SU-DHL-6 (cell line): Measurements from ENCODE around the gene EEF2K.
A peak's percentile ranks its signal among the peaks of the same experiment; 100 is the strongest.

Experiments
- H2AFZ ChIP-seq: fragments of 200-600 bp; sonication (generic); 2 replicates; pipeline ENCODE4 v1.6.1; 2014; ENCODE audit warnings: low read depth, mild to moderate bottlenecking, moderate library complexity, mixed read lengths, antibody characterized with exemption, low read length; ENCODE audit not compliant: severe bottlenecking
- H3F3A ChIP-seq: fragments of 200-600 bp; shearing (Covaris generic); 2 replicates; pipeline ENCODE4 v1.6.0; 2016; ENCODE audit warnings: antibody characterized with exemption, mild to moderate bottlenecking; ENCODE audit not compliant: insufficient read depth
- H3K27ac ChIP-seq: fragments of 200-600 bp; sonication (generic); 2 replicates; pipeline ENCODE4 v1.5.1; 2016; ENCODE audit warnings: low read depth, mild to moderate bottlenecking, low read length, moderate library complexity, mixed read lengths
- H3K27me3 ChIP-seq: fragments of 200-600 bp; sonication (generic), shearing (Covaris generic); 2 replicates; pipeline ENCODE4 v1.6.0; 2014; ENCODE audit warnings: mild to moderate bottlenecking, low read length
- H3K36me3 ChIP-seq: fragments of 200-600 bp; sonication (generic); 2 replicates; pipeline ENCODE4 v1.6.1; 2014; ENCODE audit warnings: mild to moderate bottlenecking, low read length, mixed read lengths
- H3K4me2 ChIP-seq: fragments of 300-600, 200-600 bp; shearing (Covaris generic), sonication (generic); 2 replicates; pipeline ENCODE4 v1.6.0; 2014; ENCODE audit warnings: low read length, low read depth, mild to moderate bottlenecking; ENCODE audit not compliant: poor library complexity, severe bottlenecking
- H3K4me3 ChIP-seq: fragments of 200-600 bp; sonication (generic); 2 replicates; pipeline ENCODE4 v1.5.1; 2014; ENCODE audit warnings: antibody characterized with exemption, low read length, mild to moderate bottlenecking, mixed read lengths; ENCODE audit not compliant: insufficient read depth, poor library complexity, severe bottlenecking
- H3K79me2 ChIP-seq: fragments of 200-600 bp; sonication (generic); 2 replicates; pipeline ENCODE4 v1.6.1; 2014; ENCODE audit warnings: mild to moderate bottlenecking, low read length, moderate library complexity; ENCODE audit not compliant: insufficient read depth
- H3K9ac ChIP-seq: fragments of 200-600 bp; sonication (generic); 2 replicates; pipeline ENCODE4 v1.7.0; 2014; ENCODE audit warnings: mild to moderate bottlenecking, low read length
- H3K9me2 ChIP-seq: fragments of 200-600 bp; sonication (generic); replicated peaks from 2 replicates; pipeline ENCODE4 v1.6.1; 2014; ENCODE audit warnings: low read length; ENCODE audit not compliant: insufficient read depth
- H3K9me3 ChIP-seq: fragments of 200-600 bp; sonication (generic); 2 replicates; pipeline ENCODE4 v1.6.1; 2014; ENCODE audit warnings: low read length, mixed read lengths; ENCODE audit not compliant: insufficient read depth
- H4K20me1 ChIP-seq: fragments of 200-600 bp; sonication (generic); 2 replicates; pipeline ENCODE4 v1.6.1; 2014; ENCODE audit warnings: low read depth, mild to moderate bottlenecking, antibody characterized with exemption, low read length, moderate library complexity, mixed read lengths
- CTCF ChIP-seq: fragments of 200-600 bp; sonication (generic); IDR thresholded peaks from one replicate; pipeline ENCODE4 v1.5.1; 2017; ENCODE audit warnings: antibody characterized with exemption, mild to moderate bottlenecking, low read length, moderate library complexity; ENCODE audit not compliant: insufficient read depth, poor library complexity, severe bottlenecking
- EZH2phosphoT487 ChIP-seq: fragments of 200-600 bp; sonication (generic), shearing (Covaris generic); conservative IDR thresholded peaks from 2 replicates; pipeline ENCODE4 v1.6.1; 2018; ENCODE audit warnings: mild to moderate bottlenecking, antibody characterized with exemption, low read length, moderate library complexity, mixed read lengths

The EEF2K gene

GRCh38 chr16:22186517-22186916 is 19.6 kb upstream of the EEF2K start:
- no peaks in the 10 kb centered on the region for H3K9me3 ChIP-seq
- no peaks in the 10 kb centered on the region for H3K36me3 ChIP-seq
- no peak overlapping the region for H3K9ac ChIP-seq
- H3K9me2 ChIP-seq: no peaks in the 10 kb centered on the region
- no peaks in the 10 kb centered on the region for H3K79me2 ChIP-seq
- H3K27me3 ChIP-seq: no peaks in the 10 kb centered on the region
- H4K20me1 ChIP-seq: no peaks in the 10 kb centered on the region
- no peak overlapping the region for H3K27ac ChIP-seq
- no peak overlapping the region for H2AFZ ChIP-seq
- H3K4me3 ChIP-seq: no peak overlapping the region
- no peak overlapping the region for H3K4me2 ChIP-seq
- no peak for TF ChIP-seq CTCF
- no peak for TF ChIP-seq EZH2phosphoT487
- no peaks in the 10 kb centered on the region; the same call in 1 of the 2 replicates for H3F3A ChIP-seq

GRCh38 chr16:22188267-22188594 is 17.8 kb upstream of the EEF2K start:
- Histone ChIP-seq H2AFZ (no peak overlapping the region), H3K9me2 (no peaks in the 10 kb centered on the region), H3K36me3 (no peaks in the 10 kb centered on the region), H4K20me1 (no peaks in the 10 kb centered on the region), H3K27me3 (no peaks in the 10 kb centered on the region), H3K9me3 (no peaks in the 10 kb centered on the region), H3K4me2 (no peak overlapping the region), H3K79me2 (no peaks in the 10 kb centered on the region), H3K9ac (no peak overlapping the region), H3K27ac (no peak overlapping the region), H3K4me3 (no peak overlapping the region), H3F3A (peaks cover 5% of the 10 kb centered on the region; the same call in 1 of the 2 replicates)
- TF ChIP-seq CTCF (no peak), EZH2phosphoT487 (no peak)

DNA sequence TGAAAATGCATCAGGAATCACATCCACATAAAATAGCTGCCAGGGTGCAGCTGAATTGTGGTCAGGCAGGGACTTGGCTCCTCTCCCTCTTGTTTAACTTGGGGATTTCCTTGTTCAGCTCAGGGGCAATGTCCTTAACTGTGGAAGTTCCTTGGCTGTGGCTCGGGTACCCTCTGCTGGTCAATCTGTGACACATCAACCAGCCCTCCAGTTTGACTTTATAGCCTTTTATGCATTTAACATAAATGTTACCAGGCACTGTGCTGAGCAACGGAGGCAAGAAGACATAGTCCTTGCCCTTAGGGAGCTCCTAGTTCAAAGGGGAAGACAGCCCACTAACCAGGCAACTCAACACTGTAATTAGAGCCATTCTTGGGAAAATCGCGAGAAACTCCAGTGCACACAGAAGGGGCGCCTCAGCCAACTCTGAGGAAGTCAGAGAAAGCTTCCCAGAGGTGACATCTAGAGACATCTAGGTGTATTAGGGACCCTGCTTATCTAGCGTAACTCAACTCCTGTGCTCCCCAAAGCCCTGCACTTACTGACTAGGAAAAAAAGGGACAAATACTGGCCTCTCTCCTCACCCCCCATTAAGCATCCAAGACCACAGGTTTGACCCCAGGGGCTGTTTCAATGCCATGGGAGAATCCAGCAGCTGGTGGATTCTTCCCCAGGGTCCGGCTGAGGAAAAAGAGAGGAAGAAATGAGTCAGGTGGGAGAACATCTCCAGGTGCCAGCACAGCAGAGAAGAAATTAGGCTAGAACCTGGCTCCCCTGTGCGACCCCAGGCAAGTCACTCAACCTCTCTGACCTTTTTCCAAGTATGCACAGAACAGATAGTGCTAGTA is 17.3 kb upstream of the EEF2K start:
- Histone ChIP-seq H3K36me3 (no peaks in the 10 kb centered on the region), H3K9me2 (no peaks in the 10 kb centered on the region), H3F3A (peaks cover 5% of the 10 kb centered on the region; the same call in 1 of the 2 replicates), H3K79me2 (no peaks in the 10 kb centered on the region), H3K27ac (no peak overlapping the region), H4K20me1 (no peaks in the 10 kb centered on the region), H3K9ac (0 out of 2 replicates have a peak overlapping the region, but pooled peaks have one; percentile 52), H3K4me3 (no peak overlapping the region), H3K9me3 (no peaks in the 10 kb centered on the region), H3K4me2 (peak overlapping the region; percentile 70), H2AFZ (no peak overlapping the region), H3K27me3 (no peaks in the 10 kb centered on the region)
- TF ChIP-seq EZH2phosphoT487 (no peak), CTCF (peak; percentile 80)
